GM06990 (cell line): Measurements from ENCODE around the gene TMEM190.

ENCODE experiments used
- DNase-seq: peaks from one replicate; pipeline ENCODE4 v3.0.0-alpha.2; 2011; ENCODE audit not compliant: insufficient read length; ENCODE audit errors: extremely low read depth
- H3K27me3 ChIP-seq: replicated peaks from 2 replicates; pipeline ENCODE4 v1.6.0; 2011; ENCODE audit warnings: low read length; ENCODE audit not compliant: control insufficient read depth, insufficient read depth
- H3K36me3 ChIP-seq: 2 replicates; pipeline ENCODE4 v1.5.1; 2011; ENCODE audit warnings: low read length; ENCODE audit not compliant: control insufficient read depth, insufficient read depth
- H3K4me3 ChIP-seq: replicated peaks from 2 replicates; pipeline ENCODE4 v1.5.1; 2011; ENCODE audit warnings: low read depth, mild to moderate bottlenecking, control low read depth, low read length
- TF ChIP-seq, protein P1 (sequence below): IDR thresholded peaks from 2 replicates; pipeline ENCODE4 v1.5.1; 2011; ENCODE audit warnings: low read length, control low read depth, mild to moderate bottlenecking, inconsistent platforms; ENCODE audit not compliant: insufficient read depth, poor library complexity, severe bottlenecking

The TMEM190 gene

DNA sequence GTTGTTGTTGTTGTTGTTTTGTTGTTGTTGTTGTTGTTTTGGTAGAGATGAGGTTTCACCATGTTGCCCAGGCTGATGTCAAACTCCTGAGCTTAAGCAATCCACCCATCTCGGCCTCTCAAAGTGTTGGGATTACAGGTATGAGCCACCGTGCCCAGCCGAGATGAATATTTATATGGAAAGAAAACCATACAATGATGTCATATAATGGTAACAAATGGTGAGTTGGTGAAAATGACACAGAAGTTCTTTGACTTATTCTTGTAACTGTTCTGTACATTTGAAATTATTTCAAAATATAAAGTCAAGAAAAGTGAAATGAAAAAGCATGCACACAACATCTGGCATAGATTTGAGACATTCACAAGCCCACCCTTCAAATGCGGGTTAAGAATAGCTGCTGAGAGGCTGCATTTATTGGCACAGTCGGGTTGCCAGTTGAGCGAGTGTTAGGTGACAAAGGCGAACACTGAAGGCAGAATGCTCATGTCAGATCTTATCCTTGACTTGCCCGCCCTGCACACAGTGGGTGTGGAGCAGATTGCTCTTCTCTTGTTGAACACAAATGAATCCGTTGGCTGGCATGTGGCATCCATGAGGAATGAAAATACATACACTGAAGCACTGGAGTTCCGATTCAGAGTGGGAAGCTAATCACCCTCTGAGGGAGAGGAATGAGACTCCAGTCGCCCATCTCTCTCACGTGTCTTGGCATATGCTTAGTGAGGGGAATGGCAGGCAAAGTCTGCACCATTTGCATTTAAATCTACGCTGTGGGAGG lies 46.8 kb downstream of the TMEM190 start:
- peaks cover 2% of the 10 kb centered on the region for H3K27me3 ChIP-seq
- TF ChIP-seq, protein P1, sequence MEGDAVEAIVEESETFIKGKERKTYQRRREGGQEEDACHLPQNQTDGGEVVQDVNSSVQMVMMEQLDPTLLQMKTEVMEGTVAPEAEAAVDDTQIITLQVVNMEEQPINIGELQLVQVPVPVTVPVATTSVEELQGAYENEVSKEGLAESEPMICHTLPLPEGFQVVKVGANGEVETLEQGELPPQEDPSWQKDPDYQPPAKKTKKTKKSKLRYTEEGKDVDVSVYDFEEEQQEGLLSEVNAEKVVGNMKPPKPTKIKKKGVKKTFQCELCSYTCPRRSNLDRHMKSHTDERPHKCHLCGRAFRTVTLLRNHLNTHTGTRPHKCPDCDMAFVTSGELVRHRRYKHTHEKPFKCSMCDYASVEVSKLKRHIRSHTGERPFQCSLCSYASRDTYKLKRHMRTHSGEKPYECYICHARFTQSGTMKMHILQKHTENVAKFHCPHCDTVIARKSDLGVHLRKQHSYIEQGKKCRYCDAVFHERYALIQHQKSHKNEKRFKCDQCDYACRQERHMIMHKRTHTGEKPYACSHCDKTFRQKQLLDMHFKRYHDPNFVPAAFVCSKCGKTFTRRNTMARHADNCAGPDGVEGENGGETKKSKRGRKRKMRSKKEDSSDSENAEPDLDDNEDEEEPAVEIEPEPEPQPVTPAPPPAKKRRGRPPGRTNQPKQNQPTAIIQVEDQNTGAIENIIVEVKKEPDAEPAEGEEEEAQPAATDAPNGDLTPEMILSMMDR: no peak
- no peaks in the 10 kb centered on the region for H3K36me3 ChIP-seq
- DNase-seq: no peak
- H3K4me3 ChIP-seq: no peak overlapping the region

DNA sequence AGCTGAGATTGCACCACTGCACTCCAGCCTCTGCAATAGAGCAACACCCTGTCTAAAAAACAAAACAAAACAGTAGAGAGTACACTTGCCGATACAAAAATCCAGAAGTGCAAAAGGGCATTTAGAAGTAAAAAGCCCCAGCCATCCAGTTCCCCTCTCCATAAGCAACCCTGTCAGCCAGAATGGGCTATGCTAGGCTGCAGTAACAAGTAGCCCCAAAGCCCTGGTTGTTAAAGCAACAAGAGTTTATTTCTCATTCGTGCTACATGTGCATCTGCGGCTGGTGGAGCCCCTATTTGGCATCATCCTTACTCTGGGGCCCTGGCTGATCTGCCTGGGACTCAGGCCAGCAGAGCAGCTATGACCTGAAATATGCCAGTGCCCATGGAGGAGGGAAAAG lies 47.9 kb downstream of the TMEM190 start:
- no peaks in the 10 kb centered on the region for H3K36me3 ChIP-seq
- no peak overlapping the region for H3K4me3 ChIP-seq
- TF ChIP-seq, protein P1: no peak
- DNase-seq: no peak
- H3K27me3 ChIP-seq: peaks cover 2% of the 10 kb centered on the region

DNA sequence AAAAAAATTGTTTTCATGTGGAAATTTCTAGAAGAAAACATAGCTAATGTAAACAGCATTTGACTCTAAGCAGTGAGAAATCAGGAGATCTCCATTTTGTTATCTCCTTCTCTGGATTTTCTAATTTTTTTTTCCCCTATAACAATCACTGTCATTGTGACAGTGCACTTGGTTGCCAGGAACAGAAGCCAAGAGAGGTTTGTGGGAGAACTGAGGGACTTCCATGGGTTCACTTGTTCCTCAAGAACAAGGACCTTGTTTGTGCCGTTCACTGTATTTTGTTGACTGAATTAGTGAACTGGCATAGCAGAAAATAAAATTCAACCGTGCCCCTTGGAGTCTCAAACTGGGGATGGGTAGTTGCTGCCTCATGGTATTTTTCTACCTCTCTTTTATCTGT lies 49.4 kb downstream of the TMEM190 start:
- no peak overlapping the region for H3K4me3 ChIP-seq
- peaks cover 2% of the 10 kb centered on the region for H3K27me3 ChIP-seq
- DNase-seq: no peak
- TF ChIP-seq, protein P1: no peak
- H3K36me3 ChIP-seq: no peaks in the 10 kb centered on the region
